HEK293 (cell line): ENCODE measurements around the gene HAT1.

Source experiments
- CTCF ChIA-PET: fragments of 350-600 bp; formaldehyde crosslinking; extraction: SDS; loops from one replicate; lab custom pipeline; 2021; ENCODE audit warnings: antibody characterized with exemption; lab: Yijun Ruan, JAX
- POLR2A ChIA-PET: fragments of 300-600 bp; formaldehyde crosslinking; extraction: SDS; loops from one replicate; lab custom pipeline; 2020; ENCODE audit warnings: antibody characterized with exemption, inconsistent platforms; lab: Yijun Ruan, JAX
- H3K27ac ChIP-seq: fragments of 200-500 bp; sonication (Bioruptor generic); 2 replicates; pipeline ENCODE4 v1.5.1; 2014; ENCODE audit warnings: low read depth, low read length, control low read depth, inconsistent platforms; ENCODE audit errors: extremely low read depth
- H3K36me3 ChIP-seq, 2 experiments: fragments of 200-500 bp in 1 of 2; sonication (Bioruptor generic) in 1 of 2; 1 replicate in 1 of 2; 2 replicates in 1 of 2; pipeline ENCODE4 v1.5.1; 2014 to 2017; ENCODE audit warnings: inconsistent platforms in 2 of 2, low read length in 2 of 2; ENCODE audit not compliant: control insufficient read depth in 2 of 2, insufficient read depth in 1 of 2
- H3K4me1 ChIP-seq: fragments of 200-500 bp; sonication (Bioruptor generic); 2 replicates; pipeline ENCODE4 v1.5.1; 2014; ENCODE audit warnings: mild to moderate bottlenecking, low read length, inconsistent platforms; ENCODE audit not compliant: control insufficient read depth, insufficient read depth
- H3K4me3 ChIP-seq: 2 replicates; pipeline ENCODE4 v1.5.1; 2011; ENCODE audit warnings: low read depth, mild to moderate bottlenecking, control low read depth, low read length, moderate library complexity
- H3K9me3 ChIP-seq: fragments of 200-500 bp; sonication (Bioruptor generic); 2 replicates; pipeline ENCODE4 v1.5.1; 2014; ENCODE audit warnings: low read depth, low read length, inconsistent platforms; ENCODE audit not compliant: control insufficient read depth, insufficient read depth
- OSR2 ChIP-seq: fragments of 450-650 bp; formaldehyde crosslinking; IDR thresholded peaks from 2 replicates; pipeline ENCODE4 v1.5.1; 2016; ENCODE audit warnings: missing biosample characterization, missing genetic modification characterization
- PRDM1 ChIP-seq: fragments of 450-650 bp; formaldehyde crosslinking; IDR thresholded peaks from 2 replicates; pipeline ENCODE4; 2016; ENCODE audit warnings: missing biosample characterization, missing genetic modification characterization
- SCRT2 ChIP-seq: fragments of 450-650 bp; formaldehyde crosslinking; IDR thresholded peaks from 2 replicates; pipeline ENCODE4 v1.5.1; 2016; ENCODE audit warnings: missing biosample characterization, missing genetic modification characterization
- SP3 ChIP-seq: fragments of 450-650 bp; formaldehyde crosslinking; IDR thresholded peaks from 2 replicates; pipeline ENCODE4 v1.5.1; 2016; ENCODE audit warnings: missing biosample characterization, missing genetic modification characterization
- TRIM28 ChIP-seq: IDR thresholded peaks from 2 replicates; pipeline ENCODE4 v1.6.1; 2011; ENCODE audit warnings: low read length, control low read depth, borderline replicate concordance
- ZBTB17 ChIP-seq: fragments of 450-650 bp; formaldehyde crosslinking; IDR thresholded peaks from 2 replicates; pipeline ENCODE4 v1.5.1; 2016; ENCODE audit warnings: missing biosample characterization, missing genetic modification characterization
- ZBTB20 ChIP-seq: fragments of 450-650 bp; formaldehyde crosslinking; IDR thresholded peaks from 2 replicates; pipeline ENCODE4 v1.5.1; 2016; ENCODE audit warnings: missing biosample characterization, missing genetic modification characterization
- ZFP41 ChIP-seq: fragments of 450-650 bp; formaldehyde crosslinking; IDR thresholded peaks from 2 replicates; pipeline ENCODE4 v1.5.1; 2016; ENCODE audit warnings: missing biosample characterization, missing genetic modification characterization, borderline replicate concordance
- ZNF223 ChIP-seq: fragments of 450-650 bp; formaldehyde crosslinking; IDR thresholded peaks from 2 replicates; pipeline ENCODE4 v1.5.1; 2016; ENCODE audit warnings: missing biosample characterization, missing genetic modification characterization
- ZNF350 ChIP-seq: fragments of 450-650 bp; formaldehyde crosslinking; IDR thresholded peaks from 2 replicates; pipeline ENCODE4 v1.5.0; 2017; ENCODE audit warnings: missing biosample characterization, mild to moderate bottlenecking, missing genetic modification characterization
- ZNF37A ChIP-seq: fragments of 450-650 bp; IDR thresholded peaks from 2 replicates; pipeline ENCODE4 v1.5.1; 2018; ENCODE audit warnings: missing biosample characterization, missing genetic modification characterization
- ZNF394 ChIP-seq: fragments of 450-650 bp; formaldehyde crosslinking; IDR thresholded peaks from 2 replicates; pipeline ENCODE4 v1.5.1; 2016; ENCODE audit warnings: missing biosample characterization, missing genetic modification characterization, mild to moderate bottlenecking, moderate library complexity, borderline replicate concordance
- ZNF549 ChIP-seq: fragments of 450-650 bp; IDR thresholded peaks from 2 replicates; pipeline ENCODE4 v1.5.1; 2018; ENCODE audit warnings: missing biosample characterization, missing genetic modification characterization, mild to moderate bottlenecking, inconsistent platforms, moderate library complexity
- ZNF585B ChIP-seq: fragments of 450-650 bp; formaldehyde crosslinking; IDR thresholded peaks from 2 replicates; pipeline ENCODE4 v1.5.1; 2016; ENCODE audit warnings: missing biosample characterization, missing genetic modification characterization
- ZNF596 ChIP-seq: fragments of 450-650 bp; IDR thresholded peaks from 2 replicates; pipeline ENCODE4 v1.5.0; 2018; ENCODE audit warnings: missing biosample characterization, mild to moderate bottlenecking, missing genetic modification characterization, moderate library complexity
- ZNF600 ChIP-seq: fragments of 450-650 bp; formaldehyde crosslinking; IDR thresholded peaks from 2 replicates; pipeline ENCODE4 v1.5.1; 2016; ENCODE audit warnings: missing biosample characterization, missing genetic modification characterization
- ZNF621 ChIP-seq: fragments of 450-650 bp; formaldehyde crosslinking; IDR thresholded peaks from 2 replicates; pipeline ENCODE4 v1.5.1; 2017; ENCODE audit warnings: missing biosample characterization, missing genetic modification characterization
- ZNF660 ChIP-seq: fragments of 450-650 bp; IDR thresholded peaks from 2 replicates; pipeline ENCODE4 v1.5.1; 2018; ENCODE audit warnings: missing biosample characterization, mild to moderate bottlenecking, missing genetic modification characterization
- ZNF830 ChIP-seq: fragments of 450-650 bp; IDR thresholded peaks from 2 replicates; pipeline ENCODE4 v1.5.0; 2018; ENCODE audit warnings: missing biosample characterization, missing genetic modification characterization, low read depth, mild to moderate bottlenecking, moderate library complexity
- ZXDB ChIP-seq: fragments of 450-650 bp; formaldehyde crosslinking; IDR thresholded peaks from 2 replicates; pipeline ENCODE4 v1.5.1; 2016; ENCODE audit warnings: missing biosample characterization, missing genetic modification characterization
- TF ChIP-seq, protein P1 (sequence below): fragments of 450-650 bp; formaldehyde crosslinking; IDR thresholded peaks from 2 replicates; pipeline ENCODE4 v1.5.1; 2017; ENCODE audit warnings: missing biosample characterization, missing genetic modification characterization
- TF ChIP-seq, protein P2 (sequence below): fragments of 450-650 bp; formaldehyde crosslinking; IDR thresholded peaks from 2 replicates; pipeline ENCODE4 v1.5.1; 2016; ENCODE audit warnings: missing biosample characterization, missing genetic modification characterization
- TF ChIP-seq, protein P3 (sequence below): fragments of 450-650 bp; formaldehyde crosslinking; IDR thresholded peaks from 2 replicates; pipeline ENCODE4 v1.5.1; 2017; ENCODE audit warnings: missing biosample characterization, missing genetic modification characterization
- TF ChIP-seq, protein P4 (sequence below): fragments of 450-650 bp; formaldehyde crosslinking; IDR thresholded peaks from 2 replicates; pipeline ENCODE4 v1.5.1; 2016; ENCODE audit warnings: missing biosample characterization, missing genetic modification characterization

The HAT1 gene

DNA sequence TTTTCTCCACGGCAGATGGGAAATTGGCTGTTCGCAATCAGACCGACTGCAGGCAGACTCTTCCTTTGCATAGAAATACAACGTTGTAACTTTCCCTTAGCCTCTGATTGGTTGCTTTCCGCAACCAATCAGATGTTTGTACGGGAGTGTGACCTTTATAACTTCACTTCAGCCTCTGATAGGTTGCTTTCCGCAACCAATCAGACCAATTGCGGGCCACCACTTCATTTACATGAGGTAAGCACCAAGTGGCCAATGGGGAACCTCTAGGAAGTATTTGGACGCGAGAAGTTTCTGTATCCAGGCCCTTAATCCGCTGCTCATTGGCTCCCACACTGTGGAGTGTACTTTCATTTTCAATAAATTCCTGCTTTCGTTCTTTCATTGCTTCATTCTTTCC lies 47.3 kb upstream of the HAT1 start (continued):
- TF ChIP-seq, protein P1, sequence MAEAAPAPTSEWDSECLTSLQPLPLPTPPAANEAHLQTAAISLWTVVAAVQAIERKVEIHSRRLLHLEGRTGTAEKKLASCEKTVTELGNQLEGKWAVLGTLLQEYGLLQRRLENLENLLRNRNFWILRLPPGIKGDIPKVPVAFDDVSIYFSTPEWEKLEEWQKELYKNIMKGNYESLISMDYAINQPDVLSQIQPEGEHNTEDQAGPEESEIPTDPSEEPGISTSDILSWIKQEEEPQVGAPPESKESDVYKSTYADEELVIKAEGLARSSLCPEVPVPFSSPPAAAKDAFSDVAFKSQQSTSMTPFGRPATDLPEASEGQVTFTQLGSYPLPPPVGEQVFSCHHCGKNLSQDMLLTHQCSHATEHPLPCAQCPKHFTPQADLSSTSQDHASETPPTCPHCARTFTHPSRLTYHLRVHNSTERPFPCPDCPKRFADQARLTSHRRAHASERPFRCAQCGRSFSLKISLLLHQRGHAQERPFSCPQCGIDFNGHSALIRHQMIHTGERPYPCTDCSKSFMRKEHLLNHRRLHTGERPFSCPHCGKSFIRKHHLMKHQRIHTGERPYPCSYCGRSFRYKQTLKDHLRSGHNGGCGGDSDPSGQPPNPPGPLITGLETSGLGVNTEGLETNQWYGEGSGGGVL (tag by site-specific recombination), result no peak
- TF ChIP-seq ZNF585B (tag by site-specific recombination) (no peak), ZNF37A (no peak)
- TF ChIP-seq, protein P2, sequence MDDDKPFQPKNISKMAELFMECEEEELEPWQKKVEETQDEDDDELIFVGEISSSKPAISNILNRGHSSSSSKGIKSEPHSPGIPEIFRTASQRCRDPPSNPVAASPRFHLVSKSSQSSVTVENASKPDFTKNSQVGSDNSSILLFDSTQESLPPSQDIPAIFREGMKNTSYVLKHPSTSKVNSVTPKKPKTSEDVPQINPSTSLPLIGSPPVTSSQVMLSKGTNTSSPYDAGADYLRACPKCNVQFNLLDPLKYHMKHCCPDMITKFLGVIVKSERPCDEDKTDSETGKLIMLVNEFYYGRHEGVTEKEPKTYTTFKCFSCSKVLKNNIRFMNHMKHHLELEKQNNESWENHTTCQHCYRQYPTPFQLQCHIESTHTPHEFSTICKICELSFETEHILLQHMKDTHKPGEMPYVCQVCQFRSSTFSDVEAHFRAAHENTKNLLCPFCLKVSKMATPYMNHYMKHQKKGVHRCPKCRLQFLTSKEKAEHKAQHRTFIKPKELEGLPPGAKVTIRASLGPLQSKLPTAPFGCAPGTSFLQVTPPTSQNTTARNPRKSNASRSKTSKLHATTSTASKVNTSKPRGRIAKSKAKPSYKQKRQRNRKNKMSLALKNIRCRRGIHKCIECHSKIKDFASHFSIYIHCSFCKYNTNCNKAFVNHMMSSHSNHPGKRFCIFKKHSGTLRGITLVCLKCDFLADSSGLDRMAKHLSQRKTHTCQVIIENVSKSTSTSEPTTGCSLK (tag by site-specific recombination), result no peak

DNA sequence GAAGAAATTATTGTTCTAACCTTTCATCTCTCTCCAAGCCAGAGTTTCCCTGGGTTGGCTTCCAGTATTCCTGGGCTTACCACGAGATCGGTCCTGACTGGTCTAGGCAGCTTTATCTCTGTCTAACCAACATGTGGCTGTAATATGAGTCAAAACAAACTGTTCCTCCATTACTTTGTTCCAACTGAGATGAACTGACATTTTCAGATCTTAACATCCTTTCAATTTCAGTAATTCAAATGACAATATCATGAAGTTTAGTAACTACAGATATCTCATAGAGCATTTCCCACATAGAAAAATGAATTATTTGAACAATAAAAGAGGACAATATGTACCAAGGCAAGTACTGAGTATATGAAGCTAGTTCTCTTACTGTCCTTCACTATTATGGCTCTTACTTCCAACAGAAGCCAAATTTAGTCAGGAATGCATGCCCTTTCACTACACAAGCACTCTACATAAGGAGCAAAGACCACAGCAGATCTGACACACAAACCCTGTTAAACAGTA lies 43.7 kb upstream of the HAT1 start:
- ChIA-PET CTCF (no interaction called here), POLR2A (interaction anchor here (0.8 to 1.2 kb wide), 2 partner anchors 14 to 44 kb away, joined by 3 to 4 read pairs; partner anchors contain the start of gene HAT1)
- H3K36me3 ChIP-seq, result peaks cover 0 to 9% of the 10 kb centered on the region in 2 experiments; a peak in 2 of 3 replicates
- H3K4me3 ChIP-seq, result no peak overlapping the region
- peaks cover 3% of the 10 kb centered on the region; the same call in 1 of the 2 replicates for H3K4me1 ChIP-seq
- H3K27ac ChIP-seq, result no peak overlapping the region
- TF ChIP-seq ZNF350 (tag by site-specific recombination), result no peak
- TF ChIP-seq TRIM28, result peak; percentile 72; the same call in 1 of the 2 replicates
- peak; percentile 86 for TF ChIP-seq SCRT2 (tag by site-specific recombination)
- TF ChIP-seq, protein P3, sequence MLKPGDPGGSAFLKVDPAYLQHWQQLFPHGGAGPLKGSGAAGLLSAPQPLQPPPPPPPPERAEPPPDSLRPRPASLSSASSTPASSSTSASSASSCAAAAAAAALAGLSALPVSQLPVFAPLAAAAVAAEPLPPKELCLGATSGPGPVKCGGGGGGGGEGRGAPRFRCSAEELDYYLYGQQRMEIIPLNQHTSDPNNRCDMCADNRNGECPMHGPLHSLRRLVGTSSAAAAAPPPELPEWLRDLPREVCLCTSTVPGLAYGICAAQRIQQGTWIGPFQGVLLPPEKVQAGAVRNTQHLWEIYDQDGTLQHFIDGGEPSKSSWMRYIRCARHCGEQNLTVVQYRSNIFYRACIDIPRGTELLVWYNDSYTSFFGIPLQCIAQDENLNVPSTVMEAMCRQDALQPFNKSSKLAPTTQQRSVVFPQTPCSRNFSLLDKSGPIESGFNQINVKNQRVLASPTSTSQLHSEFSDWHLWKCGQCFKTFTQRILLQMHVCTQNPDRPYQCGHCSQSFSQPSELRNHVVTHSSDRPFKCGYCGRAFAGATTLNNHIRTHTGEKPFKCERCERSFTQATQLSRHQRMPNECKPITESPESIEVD (tag by site-specific recombination), result peak; percentile 75
- TF ChIP-seq ZNF621, result no peak
- TF ChIP-seq ZBTB20, result no peak
- no peak for TF ChIP-seq ZFP41 (tag by site-specific recombination)
- TF ChIP-seq PRDM1 (tag by site-specific recombination), result peak; percentile 47; the same call in 1 of the 2 replicates
- TF ChIP-seq OSR2 (tag by site-specific recombination), result 0 out of 2 replicates have a peak, but pooled peaks have one; percentile 22
- no peak for TF ChIP-seq ZNF830 (tag by site-specific recombination)
- peak; percentile 62; the same call in 1 of the 2 replicates for TF ChIP-seq ZNF549 (tag by site-specific recombination)
- TF ChIP-seq ZNF600, result peak; percentile 88
- TF ChIP-seq ZBTB17, result peak; percentile 25; the same call in 1 of the 2 replicates
- no peak for TF ChIP-seq ZXDB (tag by site-specific recombination)
- no peaks in the 10 kb centered on the region for H3K9me3 ChIP-seq

DNA sequence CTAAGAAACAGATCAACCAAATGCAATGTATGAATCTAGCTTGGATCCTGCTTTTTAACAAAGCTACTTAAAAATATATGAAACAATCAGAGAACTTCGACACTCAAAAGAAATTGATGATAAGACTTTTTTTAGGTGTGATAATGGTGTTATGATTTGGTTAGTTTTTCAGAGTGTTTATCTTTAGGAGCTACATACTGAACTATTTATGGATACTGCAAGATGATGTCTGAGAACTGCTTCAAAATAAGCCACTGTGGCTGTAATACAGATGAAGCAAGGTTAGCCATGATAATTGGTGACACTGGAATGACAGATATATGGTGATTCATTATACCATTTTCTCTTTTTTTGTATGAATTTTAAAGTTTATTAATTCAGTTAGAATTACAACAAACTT lies 42.4 kb upstream of the HAT1 start:
- no peak for TF ChIP-seq ZNF394 (tag by site-specific recombination)
- TF ChIP-seq ZNF660 (tag by site-specific recombination), result peak; percentile 95
- no peak for TF ChIP-seq ZNF596 (tag by site-specific recombination)
- TF ChIP-seq, protein P4, sequence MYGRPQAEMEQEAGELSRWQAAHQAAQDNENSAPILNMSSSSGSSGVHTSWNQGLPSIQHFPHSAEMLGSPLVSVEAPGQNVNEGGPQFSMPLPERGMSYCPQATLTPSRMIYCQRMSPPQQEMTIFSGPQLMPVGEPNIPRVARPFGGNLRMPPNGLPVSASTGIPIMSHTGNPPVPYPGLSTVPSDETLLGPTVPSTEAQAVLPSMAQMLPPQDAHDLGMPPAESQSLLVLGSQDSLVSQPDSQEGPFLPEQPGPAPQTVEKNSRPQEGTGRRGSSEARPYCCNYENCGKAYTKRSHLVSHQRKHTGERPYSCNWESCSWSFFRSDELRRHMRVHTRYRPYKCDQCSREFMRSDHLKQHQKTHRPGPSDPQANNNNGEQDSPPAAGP (tag by site-specific recombination), result no peak
- TF ChIP-seq SP3 (tag by site-specific recombination), result no peak
- TF ChIP-seq, protein P3 (tag by site-specific recombination), result peak; percentile 57; the same call in 1 of the 2 replicates
- no peak for TF ChIP-seq ZNF223 (tag by site-specific recombination)
- H3K9me3 ChIP-seq, result no peaks in the 10 kb centered on the region
- H3K4me3 ChIP-seq, result no peak overlapping the region
- H3K27ac ChIP-seq, result no peak overlapping the region
- peaks cover 0 to 6% of the 10 kb centered on the region in 2 experiments; a peak in 2 of 3 replicates for H3K36me3 ChIP-seq
- ChIA-PET POLR2A (no interaction called here), CTCF (interaction anchor here (0.7 to 1.0 kb wide), 2 partner anchors 13 to 82 kb away, joined by 3 read pairs; no protein-coding TSS in a partner anchor)
- peaks cover 3% of the 10 kb centered on the region; the same call in 1 of the 2 replicates for H3K4me1 ChIP-seq
